GM12873 (cell line): ENCODE measurements around the gene OR4N2.

Experiments
- CTCF ChIP-seq: IDR thresholded peaks from 2 replicates; pipeline ENCODE4 v1.5.1; 2012; ENCODE audit warnings: low read depth, mild to moderate bottlenecking, moderate library complexity, low read length, control low read depth; ENCODE audit not compliant: insufficient read depth; ENCODE audit errors: missing control alignments

The OR4N2 gene

GRCh38 chr14:19801118-19801464 lies 2.5 kb upstream of the OR4N2 start:
- TF ChIP-seq CTCF = no peak

GRCh38 chr14:19823178-19823577 lies 19.6 kb downstream of the OR4N2 start:
- TF ChIP-seq CTCF = no peak

GRCh38 chr14:19823765-19824164 lies 20.2 kb downstream of the OR4N2 start:
- TF ChIP-seq CTCF = no peak

DNA sequence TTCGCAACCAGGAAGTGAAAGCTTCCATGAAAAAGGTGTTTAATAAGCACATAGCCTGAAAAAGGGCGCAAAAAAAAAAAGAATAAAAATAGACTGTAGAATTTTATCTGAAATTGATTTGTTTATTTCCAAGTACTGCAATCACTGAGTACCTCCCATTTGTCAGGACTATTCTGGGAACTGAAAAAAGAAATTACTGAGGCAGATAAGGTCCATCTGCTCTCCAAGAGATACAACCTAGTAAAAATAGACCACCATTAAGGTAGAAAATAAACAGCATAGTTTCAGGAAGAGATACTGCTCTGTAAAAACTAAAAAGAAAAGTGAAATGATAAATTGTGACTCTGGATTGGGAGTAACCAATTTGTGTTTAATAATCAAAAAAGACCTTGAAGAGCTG lies 24.7 kb downstream of the OR4N2 start:
- TF ChIP-seq CTCF = no peak

DNA sequence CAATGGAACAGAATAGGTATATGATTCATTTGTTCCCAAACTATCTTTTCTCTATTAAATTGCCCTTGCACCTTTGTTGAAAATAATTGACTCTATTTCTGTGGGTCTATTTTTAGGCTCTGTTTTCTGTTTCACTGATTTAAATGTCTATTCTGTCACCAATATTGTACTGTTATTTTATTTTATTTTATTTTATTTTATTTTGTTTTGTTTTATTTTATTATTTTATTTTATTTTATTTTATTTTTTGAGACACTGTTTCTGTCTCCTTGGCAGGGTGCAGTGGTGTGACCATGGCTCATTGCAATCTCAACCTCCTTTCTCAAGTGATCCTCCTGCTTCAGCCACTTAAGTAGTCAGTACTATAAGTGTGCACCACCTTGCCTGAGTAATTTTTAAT lies 34.9 kb downstream of the OR4N2 start:
- TF ChIP-seq CTCF = no peak

DNA sequence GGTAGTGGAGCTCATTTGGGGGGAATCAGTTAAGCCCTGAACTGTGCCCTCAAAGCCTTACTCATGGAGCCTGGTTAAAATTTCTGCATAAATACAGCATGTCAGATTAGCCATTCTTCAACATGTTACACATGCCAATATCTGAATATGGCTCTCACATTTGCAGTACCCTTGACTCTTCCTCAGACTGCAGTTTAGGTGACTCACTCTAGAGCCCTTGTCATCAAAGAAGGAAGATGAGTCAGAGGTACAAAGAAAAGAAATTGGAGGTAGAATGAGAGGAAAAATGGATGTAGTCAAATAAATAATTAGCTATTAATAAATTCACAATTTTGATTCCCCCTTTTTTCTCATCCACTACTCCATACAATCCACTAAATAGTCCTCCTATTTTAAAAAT lies 47.8 kb downstream of the OR4N2 start:
- TF ChIP-seq CTCF = no peak

DNA sequence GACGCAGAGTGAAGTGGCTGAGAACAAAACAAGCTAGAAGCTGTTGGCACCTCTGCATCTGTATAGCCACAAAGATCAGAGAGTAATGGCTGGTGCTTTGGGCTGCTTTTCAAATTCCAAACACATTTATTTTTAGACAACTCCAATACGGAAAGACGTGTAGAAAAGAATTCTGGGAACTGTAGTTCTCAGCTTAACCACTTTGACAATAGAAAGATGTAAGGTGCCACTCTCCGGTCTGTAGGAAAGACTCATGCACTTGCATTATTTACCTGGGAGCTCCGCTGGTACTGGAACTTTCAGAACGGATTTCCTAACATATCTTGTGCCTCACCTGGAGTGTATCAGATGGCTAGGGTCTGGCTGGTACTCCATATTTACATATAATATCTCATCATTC lies 69.6 kb downstream of the OR4N2 start:
- no peak for TF ChIP-seq CTCF

GRCh38 chr14:19874842-19875241 lies 71.3 kb downstream of the OR4N2 start, which contains the start of gene OR4K2:
Gene OR4K2, plus strand, starts transcription at chr14:19875142. Its CDS starts 1,126 bp downstream, at chr14:19876268.
- no peak for TF ChIP-seq CTCF
